Measurements from ENCODE around the gene CDC73.

- TF ChIP-seq POLR2AphosphoS5 (IDR thresholded peaks at IDR 0.05) (no peak), CTCF (IDR thresholded peaks at IDR 0.05) (peak in 2 of 3 experiments; percentile 22 to 42), EP300 (IDR thresholded peaks at IDR 0.05) (no peak), POLR2A (IDR thresholded peaks at IDR 0.05; ENCODE audit: low read depth) (no peak)
These were observed 68.4 kb downstream of the CDC73 start for GRCh38 chr1:193190096-193190744.
